RWPE1 (cell line): ENCODE data around the gene RBM10.

Experiments
- CTCF ChIA-PET: fragments of 350-600 bp; sonication (Branson Sonifier 250); formaldehyde crosslinking; extraction: SDS; loops from one replicate; lab custom pipeline; 2021; lab: Yijun Ruan, JAX
- POLR2A ChIA-PET: fragments of 400-600 bp; formaldehyde crosslinking; extraction: SDS; loops from one replicate; lab custom pipeline; 2020; ENCODE audit warnings: antibody characterized with exemption; ENCODE audit not compliant: low non-redundant PET; lab: Yijun Ruan, JAX
- DNase-seq: peaks from one replicate; pipeline ENCODE4 v3.0.0; 2012; ENCODE audit warnings: low spot score
- H3K27ac ChIP-seq: fragments of 450-650 bp; 2 replicates; pipeline ENCODE4 v1.5.1; 2017
- TF ChIP-seq, protein P1 (sequence below): fragments of 450-650 bp; conservative IDR thresholded peaks from 2 replicates; pipeline ENCODE4 v1.5.1; 2017; ENCODE audit warnings: low read depth, mild to moderate bottlenecking

Gene RBM10

DNA sequence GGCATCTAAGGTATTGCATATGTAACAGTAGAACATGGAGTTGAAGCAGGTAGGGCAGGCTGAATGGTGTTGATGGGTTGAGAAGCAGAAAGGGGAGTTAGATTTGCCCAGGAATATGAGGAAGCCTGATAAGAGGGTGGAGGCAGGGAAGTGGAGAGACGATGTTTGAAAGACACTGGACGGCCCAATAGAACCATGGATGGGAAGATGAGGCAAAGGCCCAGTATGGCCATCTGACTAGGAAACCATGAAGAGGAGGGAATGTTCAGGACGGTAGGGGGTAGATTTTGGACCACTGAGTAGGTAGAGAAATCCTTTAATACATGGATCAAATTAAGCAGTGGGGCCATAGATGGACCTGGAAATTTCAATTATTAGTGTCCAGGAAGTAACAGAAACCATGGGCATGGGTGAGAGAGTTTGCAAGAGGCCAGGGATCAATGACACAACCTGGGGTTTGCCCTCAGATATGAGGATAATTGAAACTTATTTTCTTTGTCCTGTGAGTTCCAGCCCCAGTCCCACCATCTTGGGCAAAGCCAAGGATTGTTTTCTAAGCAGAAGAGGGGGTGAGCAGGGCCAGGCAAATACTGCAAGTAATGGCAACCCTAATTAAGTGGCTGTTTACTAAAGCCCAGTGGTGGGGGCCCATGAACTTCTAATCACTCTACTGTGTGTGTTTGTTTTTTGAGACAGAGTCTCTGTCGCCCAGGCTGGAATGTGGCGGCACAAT is 85.3 kb downstream of the RBM10 start:
- H3K27ac ChIP-seq: peak overlapping the region; percentile 45
- ChIA-PET CTCF (interaction anchor here (1.0 kb wide), 1 partner anchor 293 kb away, joined by 3 read pairs; no protein-coding TSS in a partner anchor), POLR2A (no interaction called here)
- TF ChIP-seq, protein P1, sequence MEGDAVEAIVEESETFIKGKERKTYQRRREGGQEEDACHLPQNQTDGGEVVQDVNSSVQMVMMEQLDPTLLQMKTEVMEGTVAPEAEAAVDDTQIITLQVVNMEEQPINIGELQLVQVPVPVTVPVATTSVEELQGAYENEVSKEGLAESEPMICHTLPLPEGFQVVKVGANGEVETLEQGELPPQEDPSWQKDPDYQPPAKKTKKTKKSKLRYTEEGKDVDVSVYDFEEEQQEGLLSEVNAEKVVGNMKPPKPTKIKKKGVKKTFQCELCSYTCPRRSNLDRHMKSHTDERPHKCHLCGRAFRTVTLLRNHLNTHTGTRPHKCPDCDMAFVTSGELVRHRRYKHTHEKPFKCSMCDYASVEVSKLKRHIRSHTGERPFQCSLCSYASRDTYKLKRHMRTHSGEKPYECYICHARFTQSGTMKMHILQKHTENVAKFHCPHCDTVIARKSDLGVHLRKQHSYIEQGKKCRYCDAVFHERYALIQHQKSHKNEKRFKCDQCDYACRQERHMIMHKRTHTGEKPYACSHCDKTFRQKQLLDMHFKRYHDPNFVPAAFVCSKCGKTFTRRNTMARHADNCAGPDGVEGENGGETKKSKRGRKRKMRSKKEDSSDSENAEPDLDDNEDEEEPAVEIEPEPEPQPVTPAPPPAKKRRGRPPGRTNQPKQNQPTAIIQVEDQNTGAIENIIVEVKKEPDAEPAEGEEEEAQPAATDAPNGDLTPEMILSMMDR: no peak
- DNase-seq: no peak

DNA sequence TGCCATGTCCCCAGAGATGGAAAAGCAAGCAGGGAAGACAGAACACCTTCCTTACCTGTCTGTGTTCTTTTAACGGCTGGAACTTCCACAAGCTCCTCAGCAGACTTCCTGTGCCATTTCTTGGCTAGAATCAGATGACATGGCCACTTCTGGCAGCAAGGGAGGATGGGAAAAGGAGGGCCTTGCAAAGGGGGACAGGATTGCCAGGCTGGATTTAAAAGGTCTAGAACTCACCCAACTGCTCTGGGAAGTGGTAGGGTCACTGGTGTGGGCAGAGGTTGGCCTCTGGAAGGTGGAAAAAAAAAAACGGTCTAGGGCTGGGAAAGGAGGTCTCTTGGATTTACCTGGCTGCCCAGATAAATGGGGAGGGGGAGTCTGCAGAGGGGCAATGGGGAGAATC is 86.1 kb downstream of the RBM10 start:
- no peak for DNase-seq
- H3K27ac ChIP-seq: peak overlapping the region; percentile 45
- CTCF ChIA-PET: no interaction called here
- TF ChIP-seq, protein P1: no peak
- POLR2A ChIA-PET: interaction anchor here (0.7 kb wide), 1 partner anchor 93 kb away, joined by 3 read pairs; no protein-coding TSS in a partner anchor

DNA sequence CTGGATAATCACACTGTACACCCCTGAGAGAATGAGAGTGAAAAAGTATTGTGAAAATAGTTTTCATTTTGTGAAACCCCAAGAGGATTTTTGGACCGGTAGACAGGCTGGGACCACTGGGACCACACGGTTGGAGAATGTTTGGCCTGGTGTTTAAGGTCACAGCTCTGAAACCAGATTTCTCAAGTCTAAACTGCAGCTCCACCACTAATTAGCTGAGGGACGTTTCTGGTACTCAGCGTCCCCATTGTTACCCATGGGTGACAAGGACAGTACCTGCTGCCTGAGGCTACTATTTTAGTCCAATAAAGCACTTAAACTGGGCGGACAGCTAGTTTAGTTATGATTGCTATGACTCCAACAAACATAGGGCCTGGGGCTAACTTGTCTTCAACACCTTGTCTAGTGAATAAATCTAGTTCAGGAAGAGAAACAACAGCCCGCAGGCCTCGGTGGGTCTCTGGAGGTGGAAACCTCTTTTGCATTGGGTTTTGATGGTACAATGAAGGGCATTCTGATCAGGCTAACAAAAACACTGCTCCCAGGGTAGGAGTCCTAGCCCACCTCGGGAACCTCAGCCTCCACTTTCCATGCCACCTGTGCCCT is 87.3 kb downstream of the RBM10 start:
- ChIA-PET CTCF (no interaction called here), POLR2A (no interaction called here)
- DNase-seq: no peak
- H3K27ac ChIP-seq: peak overlapping the region; percentile 92
- TF ChIP-seq, protein P1: no peak

DNA sequence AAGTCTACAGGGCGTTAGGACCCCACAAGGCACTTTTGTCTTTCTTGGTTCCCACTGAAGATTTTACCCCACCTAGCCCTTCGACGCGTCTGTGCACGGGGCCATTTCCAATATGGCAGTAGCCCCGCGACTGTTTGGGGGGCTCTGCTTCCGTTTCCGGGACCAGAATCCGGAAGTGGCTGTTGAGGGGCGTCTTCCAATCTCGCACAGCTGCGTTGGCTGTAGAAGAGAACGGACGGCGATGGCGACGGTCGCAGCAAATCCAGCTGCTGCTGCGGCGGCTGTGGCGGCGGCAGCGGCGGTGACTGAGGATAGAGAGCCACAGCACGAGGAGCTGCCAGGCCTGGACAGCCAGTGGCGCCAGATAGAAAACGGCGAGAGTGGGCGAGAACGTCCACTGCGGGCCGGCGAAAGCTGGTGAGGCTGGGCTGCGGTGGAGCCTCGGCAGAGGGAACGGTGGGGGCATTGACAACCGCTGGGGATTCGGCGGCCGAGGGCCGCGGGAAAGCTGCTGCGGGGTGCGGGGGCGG is 87.8 kb downstream of the RBM10 start, which contains the start of gene USP11:
Gene USP11 (plus strand): TSS at position 207 of the 530 bp plus-strand sequence. CDS start 35 bp downstream, at position 242.
- ChIA-PET CTCF (interaction anchor here (0.9 kb wide), 1 partner anchor 291 kb away, joined by 4 read pairs; no protein-coding TSS in a partner anchor), POLR2A (interaction anchor here (0.6 to 0.9 kb wide), 4 partner anchors 15 to 99 kb away, joined by 3 to 5 read pairs (median 5); no protein-coding TSS in a partner anchor)
- peak within 1 kb of the TSS; percentile 92 for H3K27ac ChIP-seq

DNA sequence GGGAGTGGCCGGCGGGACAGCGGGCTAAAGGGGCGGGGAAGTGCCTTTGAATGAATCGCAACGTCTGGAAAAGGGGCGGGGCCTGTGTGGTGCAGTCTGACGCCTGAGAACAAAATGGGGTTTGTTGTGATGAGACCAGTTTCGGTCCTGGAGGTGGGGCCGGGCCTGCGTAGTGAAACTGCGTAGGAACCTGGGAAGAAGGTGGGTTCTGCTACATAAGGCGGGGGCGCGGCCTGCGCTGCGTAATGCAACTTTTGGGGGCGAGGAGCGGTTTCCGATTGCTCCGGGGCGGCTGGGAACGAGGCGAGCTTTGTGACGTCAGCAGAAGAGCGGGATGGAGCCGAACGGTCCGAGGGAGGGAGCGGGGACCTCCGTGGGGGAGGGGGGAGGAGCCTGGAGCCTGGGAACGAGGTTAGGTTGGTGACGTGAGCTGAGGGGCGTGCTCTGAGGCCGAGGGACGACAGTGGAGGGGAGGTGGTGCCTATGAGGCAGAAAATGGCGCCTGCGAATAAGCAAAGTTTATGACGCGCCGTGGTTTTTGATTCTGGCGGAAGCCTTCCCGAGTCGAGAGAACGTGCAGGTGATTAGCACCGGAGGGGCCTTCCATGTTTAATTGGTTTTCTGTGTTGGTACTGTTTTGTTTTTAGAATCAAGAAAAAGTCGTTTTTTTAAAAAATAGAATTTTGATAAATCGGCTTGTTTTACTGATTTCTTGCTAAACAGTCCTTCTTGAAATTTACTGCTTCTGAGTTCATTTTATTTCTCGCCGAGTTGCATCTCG is 88.5 kb downstream of the RBM10 start:
- ChIA-PET POLR2A (interaction anchor here (0.6 to 0.9 kb wide), 4 partner anchors 16 to 99 kb away, joined by 3 to 5 read pairs (median 5); no protein-coding TSS in a partner anchor), CTCF (interaction anchor here (0.9 kb wide), 1 partner anchor 290 kb away, joined by 4 read pairs; no protein-coding TSS in a partner anchor)
- TF ChIP-seq, protein P1: no peak
- DNase-seq: peak; percentile 84
- H3K27ac ChIP-seq: peak overlapping the region; percentile 92

More for the DNA sequence above, 87.8 kb downstream of the RBM10 start, which contains the start of gene USP11:
- TF ChIP-seq, protein P1: no peak
- DNase-seq: no peak
